SU-DHL-6 (cell line): ENCODE data around the gene NFKBIE.

ENCODE experiments used
- EZH2phosphoT487 ChIP-seq: fragments of 200-600 bp; sonication (generic), shearing (Covaris generic); conservative IDR thresholded peaks from 2 replicates; pipeline ENCODE4 v1.6.1; 2018; ENCODE audit warnings: mild to moderate bottlenecking, antibody characterized with exemption, low read length, moderate library complexity, mixed read lengths
- TF ChIP-seq, protein P1 (sequence below): fragments of 200-600 bp; sonication (generic); IDR thresholded peaks from one replicate; pipeline ENCODE4 v1.5.1; 2017; ENCODE audit warnings: antibody characterized with exemption, mild to moderate bottlenecking, low read length, moderate library complexity; ENCODE audit not compliant: insufficient read depth, poor library complexity, severe bottlenecking

DNA sequence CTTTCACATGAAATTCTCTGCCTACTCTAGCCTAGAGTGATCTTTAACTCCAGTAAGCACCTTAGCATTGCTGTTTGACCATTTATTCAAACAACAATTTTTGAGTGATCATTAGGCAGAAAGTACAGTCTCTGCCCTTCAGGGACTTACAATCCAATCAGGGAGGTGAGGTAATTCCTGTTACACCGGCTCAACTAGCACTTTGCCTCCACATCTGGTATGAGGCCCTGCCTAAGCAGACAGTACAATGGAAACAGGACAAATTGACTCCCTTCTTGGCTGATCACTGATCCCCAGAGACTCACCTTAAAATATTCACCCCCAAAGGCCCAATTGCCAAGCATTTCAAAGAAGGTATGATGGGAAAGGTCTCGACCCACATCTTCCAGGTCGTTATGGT lies 46.4 kb upstream of the NFKBIE start:
- TF ChIP-seq, protein P1, sequence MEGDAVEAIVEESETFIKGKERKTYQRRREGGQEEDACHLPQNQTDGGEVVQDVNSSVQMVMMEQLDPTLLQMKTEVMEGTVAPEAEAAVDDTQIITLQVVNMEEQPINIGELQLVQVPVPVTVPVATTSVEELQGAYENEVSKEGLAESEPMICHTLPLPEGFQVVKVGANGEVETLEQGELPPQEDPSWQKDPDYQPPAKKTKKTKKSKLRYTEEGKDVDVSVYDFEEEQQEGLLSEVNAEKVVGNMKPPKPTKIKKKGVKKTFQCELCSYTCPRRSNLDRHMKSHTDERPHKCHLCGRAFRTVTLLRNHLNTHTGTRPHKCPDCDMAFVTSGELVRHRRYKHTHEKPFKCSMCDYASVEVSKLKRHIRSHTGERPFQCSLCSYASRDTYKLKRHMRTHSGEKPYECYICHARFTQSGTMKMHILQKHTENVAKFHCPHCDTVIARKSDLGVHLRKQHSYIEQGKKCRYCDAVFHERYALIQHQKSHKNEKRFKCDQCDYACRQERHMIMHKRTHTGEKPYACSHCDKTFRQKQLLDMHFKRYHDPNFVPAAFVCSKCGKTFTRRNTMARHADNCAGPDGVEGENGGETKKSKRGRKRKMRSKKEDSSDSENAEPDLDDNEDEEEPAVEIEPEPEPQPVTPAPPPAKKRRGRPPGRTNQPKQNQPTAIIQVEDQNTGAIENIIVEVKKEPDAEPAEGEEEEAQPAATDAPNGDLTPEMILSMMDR, result no peak
- TF ChIP-seq EZH2phosphoT487, result no peak
